SK-N-SH treated with all-trans-retinoic acid at 6 μM for 48 hours (cell line): ENCODE data around the gene PDE9A.

Experiments
- ARNTL ChIP-seq: fragments of 450-650 bp; formaldehyde crosslinking; IDR thresholded peaks from 2 replicates; pipeline ENCODE4 v1.5.0; 2020; ENCODE audit warnings: low read depth, mild to moderate bottlenecking, moderate library complexity, borderline replicate concordance
- GLIS3 ChIP-seq: fragments of 250-450 bp; sonication (Bioruptor Pico); IDR thresholded peaks from 2 replicates; pipeline ENCODE4 v1.5.0; 2020; ENCODE audit warnings: mild to moderate bottlenecking, moderate library complexity
- ISL1 ChIP-seq: fragments of 250-450 bp; sonication (Bioruptor Pico); IDR thresholded peaks from 2 replicates; pipeline ENCODE4 v2.1.2; 2022; ENCODE audit warnings: mild to moderate bottlenecking, moderate library complexity
- OSR1 ChIP-seq: fragments of 250-450 bp; sonication (Bioruptor Pico); IDR thresholded peaks from 2 replicates; pipeline ENCODE4 v1.8.0; 2022; ENCODE audit warnings: moderate library complexity, mild to moderate bottlenecking, inconsistent platforms
- PPARA ChIP-seq: fragments of 250-450 bp; sonication (Bioruptor Pico); IDR thresholded peaks from 2 replicates; pipeline ENCODE4 v1.5.0; 2020; ENCODE audit warnings: mild to moderate bottlenecking, borderline replicate concordance
- SNAI2 ChIP-seq: fragments of 250-450 bp; sonication (Bioruptor Pico); IDR thresholded peaks from 2 replicates; pipeline ENCODE4 v1.5.0; 2020; ENCODE audit warnings: mild to moderate bottlenecking, moderate library complexity
- ZFP3 ChIP-seq: fragments of 250-450 bp; sonication (Bioruptor Pico); IDR thresholded peaks from 2 replicates; pipeline ENCODE4 v1.5.0; 2020; ENCODE audit warnings: mild to moderate bottlenecking, moderate library complexity
- ZNF8 ChIP-seq: fragments of 450-650 bp; formaldehyde crosslinking; IDR thresholded peaks from 2 replicates; pipeline ENCODE4 v1.5.0; 2020; ENCODE audit warnings: mild to moderate bottlenecking, moderate library complexity
- TF ChIP-seq, protein P1 (sequence below): fragments of 250-450 bp; sonication (Bioruptor Pico); IDR thresholded peaks from 2 replicates; pipeline ENCODE4 v1.5.0; 2020; ENCODE audit warnings: mild to moderate bottlenecking, moderate library complexity
- TF ChIP-seq, protein P2 (sequence below): fragments of 250-450 bp; sonication (Bioruptor Pico); IDR thresholded peaks from 2 replicates; pipeline ENCODE4 v1.8.0; 2020; ENCODE audit warnings: mild to moderate bottlenecking, moderate library complexity, borderline replicate concordance
- TF ChIP-seq, protein P3 (sequence below): fragments of 250-450 bp; sonication (Bioruptor Pico); IDR thresholded peaks from 2 replicates; pipeline ENCODE4 v1.5.1; 2020; ENCODE audit warnings: low read depth, mild to moderate bottlenecking, moderate library complexity
- TF ChIP-seq, protein P4 (sequence below): fragments of 250-450 bp; sonication (Bioruptor Pico); IDR thresholded peaks from 2 replicates; pipeline ENCODE4 v1.8.0; 2021; ENCODE audit warnings: low read depth, mild to moderate bottlenecking, moderate library complexity, borderline replicate concordance

DNA sequence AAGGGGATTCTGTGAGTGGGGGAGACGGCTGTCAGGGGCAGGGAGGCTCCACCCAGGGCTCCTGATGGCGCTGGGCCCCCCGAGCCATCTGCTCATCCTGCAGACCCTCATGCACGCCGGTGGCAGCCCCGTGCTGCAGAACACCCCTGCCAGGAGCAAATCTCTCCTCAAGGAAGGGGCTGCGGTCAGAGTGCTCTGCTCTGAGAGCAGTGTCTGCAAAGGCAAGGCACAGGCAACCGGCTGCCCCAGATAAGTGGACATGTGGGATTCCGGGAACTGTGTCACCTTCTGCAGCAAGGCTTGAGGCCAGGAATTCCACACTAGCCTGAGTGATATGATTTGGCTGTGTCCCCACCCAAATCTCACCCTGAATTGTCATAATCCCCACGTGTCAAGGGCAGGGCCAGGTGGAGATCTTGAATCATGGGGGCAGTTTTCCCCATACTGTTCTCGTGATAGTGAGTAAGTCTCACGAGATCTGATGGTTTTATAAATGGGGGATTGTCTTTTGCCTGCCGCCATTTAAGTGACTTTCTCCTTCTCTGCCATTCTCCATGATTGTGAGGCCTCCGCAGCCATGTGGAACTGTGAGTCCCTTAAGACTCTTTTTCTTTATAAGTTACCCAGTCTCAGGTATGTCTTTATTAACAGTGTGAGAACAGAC lies 101.0 kb downstream of the PDE9A start:
- TF ChIP-seq ZFP3 (CRISPR knock-in tag) (no peak), PPARA (CRISPR knock-in tag) (no peak), SNAI2 (CRISPR knock-in tag) (no peak), GLIS3 (CRISPR knock-in tag) (no peak), ARNTL (CRISPR knock-in tag) (no peak), OSR1 (CRISPR knock-in tag) (no peak), ISL1 (CRISPR knock-in tag) (no peak), ZNF8 (CRISPR knock-in tag) (no peak)
- TF ChIP-seq, protein P1, sequence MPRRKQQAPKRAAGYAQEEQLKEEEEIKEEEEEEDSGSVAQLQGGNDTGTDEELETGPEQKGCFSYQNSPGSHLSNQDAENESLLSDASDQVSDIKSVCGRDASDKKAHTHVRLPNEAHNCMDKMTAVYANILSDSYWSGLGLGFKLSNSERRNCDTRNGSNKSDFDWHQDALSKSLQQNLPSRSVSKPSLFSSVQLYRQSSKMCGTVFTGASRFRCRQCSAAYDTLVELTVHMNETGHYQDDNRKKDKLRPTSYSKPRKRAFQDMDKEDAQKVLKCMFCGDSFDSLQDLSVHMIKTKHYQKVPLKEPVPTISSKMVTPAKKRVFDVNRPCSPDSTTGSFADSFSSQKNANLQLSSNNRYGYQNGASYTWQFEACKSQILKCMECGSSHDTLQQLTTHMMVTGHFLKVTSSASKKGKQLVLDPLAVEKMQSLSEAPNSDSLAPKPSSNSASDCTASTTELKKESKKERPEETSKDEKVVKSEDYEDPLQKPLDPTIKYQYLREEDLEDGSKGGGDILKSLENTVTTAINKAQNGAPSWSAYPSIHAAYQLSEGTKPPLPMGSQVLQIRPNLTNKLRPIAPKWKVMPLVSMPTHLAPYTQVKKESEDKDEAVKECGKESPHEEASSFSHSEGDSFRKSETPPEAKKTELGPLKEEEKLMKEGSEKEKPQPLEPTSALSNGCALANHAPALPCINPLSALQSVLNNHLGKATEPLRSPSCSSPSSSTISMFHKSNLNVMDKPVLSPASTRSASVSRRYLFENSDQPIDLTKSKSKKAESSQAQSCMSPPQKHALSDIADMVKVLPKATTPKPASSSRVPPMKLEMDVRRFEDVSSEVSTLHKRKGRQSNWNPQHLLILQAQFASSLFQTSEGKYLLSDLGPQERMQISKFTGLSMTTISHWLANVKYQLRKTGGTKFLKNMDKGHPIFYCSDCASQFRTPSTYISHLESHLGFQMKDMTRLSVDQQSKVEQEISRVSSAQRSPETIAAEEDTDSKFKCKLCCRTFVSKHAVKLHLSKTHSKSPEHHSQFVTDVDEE (CRISPR knock-in tag): no peak
- TF ChIP-seq, protein P2, sequence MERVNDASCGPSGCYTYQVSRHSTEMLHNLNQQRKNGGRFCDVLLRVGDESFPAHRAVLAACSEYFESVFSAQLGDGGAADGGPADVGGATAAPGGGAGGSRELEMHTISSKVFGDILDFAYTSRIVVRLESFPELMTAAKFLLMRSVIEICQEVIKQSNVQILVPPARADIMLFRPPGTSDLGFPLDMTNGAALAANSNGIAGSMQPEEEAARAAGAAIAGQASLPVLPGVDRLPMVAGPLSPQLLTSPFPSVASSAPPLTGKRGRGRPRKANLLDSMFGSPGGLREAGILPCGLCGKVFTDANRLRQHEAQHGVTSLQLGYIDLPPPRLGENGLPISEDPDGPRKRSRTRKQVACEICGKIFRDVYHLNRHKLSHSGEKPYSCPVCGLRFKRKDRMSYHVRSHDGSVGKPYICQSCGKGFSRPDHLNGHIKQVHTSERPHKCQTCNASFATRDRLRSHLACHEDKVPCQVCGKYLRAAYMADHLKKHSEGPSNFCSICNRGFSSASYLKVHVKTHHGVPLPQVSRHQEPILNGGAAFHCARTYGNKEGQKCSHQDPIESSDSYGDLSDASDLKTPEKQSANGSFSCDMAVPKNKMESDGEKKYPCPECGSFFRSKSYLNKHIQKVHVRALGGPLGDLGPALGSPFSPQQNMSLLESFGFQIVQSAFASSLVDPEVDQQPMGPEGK (CRISPR knock-in tag): no peak
- TF ChIP-seq, protein P3, sequence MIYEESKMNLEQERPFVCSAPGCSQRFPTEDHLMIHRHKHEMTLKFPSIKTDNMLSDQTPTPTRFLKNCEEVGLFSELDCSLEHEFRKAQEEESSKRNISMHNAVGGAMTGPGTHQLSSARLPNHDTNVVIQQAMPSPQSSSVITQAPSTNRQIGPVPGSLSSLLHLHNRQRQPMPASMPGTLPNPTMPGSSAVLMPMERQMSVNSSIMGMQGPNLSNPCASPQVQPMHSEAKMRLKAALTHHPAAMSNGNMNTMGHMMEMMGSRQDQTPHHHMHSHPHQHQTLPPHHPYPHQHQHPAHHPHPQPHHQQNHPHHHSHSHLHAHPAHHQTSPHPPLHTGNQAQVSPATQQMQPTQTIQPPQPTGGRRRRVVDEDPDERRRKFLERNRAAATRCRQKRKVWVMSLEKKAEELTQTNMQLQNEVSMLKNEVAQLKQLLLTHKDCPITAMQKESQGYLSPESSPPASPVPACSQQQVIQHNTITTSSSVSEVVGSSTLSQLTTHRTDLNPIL (CRISPR knock-in tag): no peak
- TF ChIP-seq, protein P4, sequence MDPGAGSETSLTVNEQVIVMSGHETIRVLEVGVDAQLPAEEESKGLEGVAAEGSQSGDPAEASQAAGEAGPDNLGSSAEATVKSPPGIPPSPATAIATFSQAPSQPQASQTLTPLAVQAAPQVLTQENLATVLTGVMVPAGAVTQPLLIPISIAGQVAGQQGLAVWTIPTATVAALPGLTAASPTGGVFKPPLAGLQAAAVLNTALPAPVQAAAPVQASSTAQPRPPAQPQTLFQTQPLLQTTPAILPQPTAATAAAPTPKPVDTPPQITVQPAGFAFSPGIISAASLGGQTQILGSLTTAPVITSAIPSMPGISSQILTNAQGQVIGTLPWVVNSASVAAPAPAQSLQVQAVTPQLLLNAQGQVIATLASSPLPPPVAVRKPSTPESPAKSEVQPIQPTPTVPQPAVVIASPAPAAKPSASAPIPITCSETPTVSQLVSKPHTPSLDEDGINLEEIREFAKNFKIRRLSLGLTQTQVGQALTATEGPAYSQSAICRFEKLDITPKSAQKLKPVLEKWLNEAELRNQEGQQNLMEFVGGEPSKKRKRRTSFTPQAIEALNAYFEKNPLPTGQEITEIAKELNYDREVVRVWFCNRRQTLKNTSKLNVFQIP (CRISPR knock-in tag): no peak
